Naive thymus-derived CD4-positive, alpha-beta T cell (primary cell): ENCODE data around the gene WDR27. TPM values are rescaled to one million over a fixed set of nuclear protein-coding genes. Genes with fewer than 3 reads are reported as not detected.

Source experiments
- ATAC-seq: fragments of 150-1000 bp; cut with Tn5 transposase; 2 replicates; pipeline ENCODE4 v1.10.0; 2021; ENCODE audit warnings: mild to moderate bottlenecking, moderate library complexity
- CTCF ChIA-PET: fragments of 350-600 bp; sonication (Branson Sonifier 250); formaldehyde crosslinking; loops from one replicate; lab custom pipeline; 2021; ENCODE audit warnings: antibody characterized with exemption; lab: Charles Lee
- POLR2A ChIA-PET: fragments of 350-600 bp; sonication (Branson Sonifier 250); formaldehyde crosslinking; loops from one replicate; lab custom pipeline; 2021; ENCODE audit warnings: antibody characterized with exemption, inconsistent platforms; lab: Charles Lee
- DNase-seq, 9 donors: peaks; one replicate each; pipeline versions ENCODE4 v3.0.0 to v3.0.0-alpha.2; 2020 to 2022; ENCODE audit warnings: mixed read lengths in 1 of 9
- H3K27ac ChIP-seq: one replicate; pipeline ENCODE4 v1.7.0; 2013; ENCODE audit warnings: mild to moderate bottlenecking, low read depth, low read length, moderate library complexity
- H3K27me3 ChIP-seq, 2 donors: one replicate each; pipeline ENCODE4 v1.7.0; 2013; ENCODE audit warnings: low read length in 2 of 2, mild to moderate bottlenecking in 2 of 2, moderate library complexity in 2 of 2; ENCODE audit not compliant: control insufficient read depth in 2 of 2, insufficient read depth in 2 of 2
- H3K36me3 ChIP-seq, 3 experiments: 1 replicate in 2 of 3; 2 replicates in 1 of 3; pipeline ENCODE4 v1.7.0; 2013; ENCODE audit warnings: low read length in 3 of 3, mild to moderate bottlenecking in 3 of 3, moderate library complexity in 1 of 3; ENCODE audit not compliant: insufficient read depth in 3 of 3, control insufficient read depth in 2 of 3
- H3K4me1 ChIP-seq, 2 donors: one replicate each; pipeline ENCODE4 v1.7.0; 2013; ENCODE audit warnings: low read length in 2 of 2, mild to moderate bottlenecking in 2 of 2, moderate library complexity in 1 of 2; ENCODE audit not compliant: control insufficient read depth in 2 of 2, insufficient read depth in 2 of 2
- H3K4me3 ChIP-seq: 2 replicates; pipeline ENCODE4 v1.7.0; 2013; ENCODE audit warnings: mild to moderate bottlenecking, low read length
- H3K9me3 ChIP-seq, 3 experiments: 1 replicate in 2 of 3; 2 replicates in 1 of 3; pipeline ENCODE4 v1.7.0; 2013; ENCODE audit warnings: low read length in 3 of 3; ENCODE audit not compliant: control insufficient read depth in 2 of 3
- H3K27ac Mint-ChIP-seq, 9 donors: one replicate each; pipeline ENCODE4 v1.8.0; 2020 to 2022; ENCODE audit warnings: mixed read lengths in 9 of 9, mild to moderate bottlenecking in 8 of 9, moderate library complexity in 5 of 9, inconsistent platforms in 2 of 9
- H3K27me3 Mint-ChIP-seq, 5 donors: one replicate each; pipeline ENCODE4 v1.8.0; 2021 to 2022; ENCODE audit warnings: mixed read lengths in 5 of 5, mild to moderate bottlenecking in 1 of 5
- H3K36me3 Mint-ChIP-seq, 5 donors: one replicate each; pipeline ENCODE4 v1.8.0; 2020 to 2022; ENCODE audit warnings: mixed read lengths in 5 of 5, mild to moderate bottlenecking in 3 of 5, inconsistent platforms in 1 of 5
- H3K4me1 Mint-ChIP-seq, 7 donors: one replicate each; pipeline ENCODE4 v1.8.0; 2020 to 2022; ENCODE audit warnings: mixed read lengths in 7 of 7, mild to moderate bottlenecking in 3 of 7, inconsistent platforms in 1 of 7
- H3K4me3 Mint-ChIP-seq, 10 donors: one replicate each; pipeline ENCODE4 v1.8.0; 2020 to 2022; ENCODE audit warnings: mild to moderate bottlenecking in 10 of 10, mixed read lengths in 10 of 10, moderate library complexity in 6 of 10, inconsistent platforms in 2 of 10
- H3K9me3 Mint-ChIP-seq, 11 donors: one replicate each; pipeline ENCODE4 v1.8.0; 2020 to 2022; ENCODE audit warnings: mixed read lengths in 11 of 11, mild to moderate bottlenecking in 4 of 11, inconsistent platforms in 1 of 11, moderate library complexity in 1 of 11
- intact Hi-C, 2 donors: fragments of 100-400 bp; cut with micrococcal nuclease; formaldehyde crosslinking; loops; one replicate each; pipeline ENCODE4 v1.15.1; 2023
- polyA plus RNA-seq, 2 donors: library from polyadenylated mRNA; unstranded; fragments of 300-500 nt; fragmentation: Illumina TruSeq; gene quantifications; one replicate each; pipeline ENCODE4 v1.2.3, GENCODE V29; 2021
- total RNA-seq, 6 experiments: library from RNA in 5 of 6; stranded (reverse) in 5 of 6; gene quantifications; 1 replicate in 5 of 6; 2 replicates in 1 of 6; pipeline ENCODE4 v1.2.3 and lab custom pipeline; 2021 to 2026

Gene WDR27
- total and polyA plus RNA-seq, 7 experiments from 2014 or later: 6.7 to 89.0 (median 36.0) TPM

DNA sequence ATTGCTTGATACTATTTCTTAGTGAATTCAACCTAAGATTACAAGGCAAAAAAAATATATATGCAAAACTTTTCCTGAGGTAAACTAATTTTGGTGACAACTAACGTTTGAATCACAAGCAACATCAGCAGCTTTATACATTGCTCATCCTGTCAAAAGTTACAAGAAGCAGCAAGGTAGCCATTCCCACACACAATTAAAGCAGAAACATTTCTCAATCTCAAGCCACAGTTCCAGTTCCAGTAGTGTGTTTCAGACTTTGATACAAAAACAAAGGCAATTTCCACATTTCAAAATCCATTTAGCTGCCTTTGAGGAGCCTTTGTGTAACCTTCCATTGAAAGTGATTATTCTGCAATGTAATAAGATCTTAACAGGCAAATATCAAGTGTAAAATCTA, 191.0 kb downstream of the WDR27 start:
- Mint-ChIP-seq H3K4me1 (no peaks in the 10 kb centered on the region), H3K36me3 (peaks cover 0 to 6% (median 3%) of the 10 kb centered on the region in 5 donors), H3K27ac (no peak overlapping the region), H3K27me3 (no peaks in the 10 kb centered on the region), H3K9me3 (peaks cover 0 to 16% (median 3%) of the 10 kb centered on the region in 11 donors), H3K4me3 (no peak overlapping the region)
- H3K4me3 ChIP-seq: no peak overlapping the region
- no peak for DNase-seq
- no peak overlapping the region for H3K27ac ChIP-seq
- H3K27me3 ChIP-seq: no peaks in the 10 kb centered on the region
- no peaks in the 10 kb centered on the region for H3K9me3 ChIP-seq
- ChIA-PET CTCF (no interaction called here), POLR2A (no interaction called here)
- no peak for ATAC-seq
- no peaks in the 10 kb centered on the region for H3K4me1 ChIP-seq
- intact Hi-C loops: no loop called here
- no peaks in the 10 kb centered on the region for H3K36me3 ChIP-seq

DNA sequence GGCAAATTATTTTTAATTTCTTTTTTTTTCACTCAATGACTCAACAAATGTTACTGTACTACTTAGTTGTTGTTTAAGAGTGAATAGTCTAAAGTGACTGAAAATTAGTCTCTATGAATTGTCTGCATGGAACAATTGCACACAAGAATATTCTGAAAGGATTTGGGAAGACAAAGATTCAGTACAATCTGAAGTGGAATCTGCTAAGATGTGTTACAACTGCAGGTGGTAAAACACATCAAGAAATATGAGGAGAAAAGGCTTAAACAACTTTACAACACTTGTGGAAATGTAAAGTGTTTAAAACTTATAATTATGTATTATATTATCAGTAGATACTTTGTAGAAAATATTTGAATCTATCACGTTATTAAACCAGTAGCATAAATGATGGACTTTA, 193.4 kb downstream of the WDR27 start:
- Mint-ChIP-seq H3K4me1 (no peaks in the 10 kb centered on the region), H3K27me3 (no peaks in the 10 kb centered on the region), H3K36me3 (peaks cover 0 to 6% (median 3%) of the 10 kb centered on the region in 5 donors), H3K9me3 (peaks cover 0 to 16% (median 3%) of the 10 kb centered on the region in 11 donors), H3K4me3 (no peak overlapping the region), H3K27ac (no peak overlapping the region)
- ATAC-seq (no peak), DNase-seq (no peak)
- Histone ChIP-seq H3K27me3 (no peaks in the 10 kb centered on the region), H3K4me3 (no peak overlapping the region), H3K36me3 (no peaks in the 10 kb centered on the region), H3K4me1 (no peaks in the 10 kb centered on the region), H3K9me3 (no peaks in the 10 kb centered on the region), H3K27ac (no peak overlapping the region)
- intact Hi-C loops: no loop called here
- ChIA-PET POLR2A (no interaction called here), CTCF (no interaction called here)

DNA sequence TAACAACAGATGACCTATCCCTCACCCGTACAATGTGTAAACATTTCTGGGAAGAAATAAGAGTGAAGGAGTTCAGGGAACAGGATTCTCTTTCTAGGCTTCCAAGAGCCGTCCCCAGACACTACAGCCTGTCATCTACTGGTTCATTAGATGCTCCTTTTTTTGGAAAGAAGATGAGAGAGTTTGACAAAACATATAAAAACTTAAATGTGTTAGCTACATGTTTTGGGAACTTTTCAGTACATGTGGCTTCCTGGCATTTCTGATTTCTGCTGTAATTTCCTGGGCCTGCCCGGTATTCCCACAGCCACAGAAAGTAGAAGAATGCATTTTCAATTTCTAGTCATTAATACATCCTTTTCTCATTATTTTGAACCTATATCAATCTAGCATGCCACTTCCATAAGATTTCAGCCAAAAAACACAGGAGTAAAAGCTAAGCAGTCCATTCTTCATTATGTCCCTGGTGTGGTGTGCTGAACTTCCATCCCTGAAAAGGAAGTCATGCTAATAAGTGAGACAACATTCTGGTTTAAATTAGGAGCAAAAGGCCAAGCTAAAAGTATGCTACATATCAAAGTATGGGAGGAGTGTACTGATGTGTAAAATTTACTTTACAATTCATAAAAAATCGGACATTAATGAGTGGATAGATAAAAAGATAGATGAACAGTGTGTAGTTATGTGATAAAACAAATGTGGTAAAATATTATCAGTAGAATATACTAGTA, 198.2 kb downstream of the WDR27 start:
- H3K36me3 Mint-ChIP-seq: peaks cover 0 to 20% (median 4%) of the 10 kb centered on the region in 5 donors
- H3K27ac Mint-ChIP-seq: no peak overlapping the region

DNA sequence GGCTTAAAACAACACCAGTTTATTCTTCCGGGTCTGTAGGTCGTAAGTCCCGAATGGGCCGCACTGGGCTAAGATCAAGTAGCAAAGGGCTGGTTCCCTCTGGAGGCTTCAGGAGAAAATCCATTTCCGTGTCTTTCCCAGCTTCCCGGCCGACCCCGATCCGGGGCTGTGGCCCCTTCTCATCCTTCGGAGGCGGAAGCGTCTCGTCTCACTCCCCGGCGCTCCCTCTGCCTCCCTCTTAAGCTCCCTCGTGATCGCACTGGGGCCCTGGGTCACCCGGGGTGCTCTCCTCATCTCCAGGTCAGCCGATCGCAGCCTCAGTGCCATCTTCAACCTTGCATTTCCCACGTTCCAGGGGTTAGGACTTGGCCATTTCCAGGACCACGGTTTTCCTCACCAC, 199.4 kb downstream of the WDR27 start:
- Histone ChIP-seq H3K4me1 (no peaks in the 10 kb centered on the region), H3K27me3 (no peaks in the 10 kb centered on the region), H3K4me3 (no peak overlapping the region), H3K36me3 (no peaks in the 10 kb centered on the region), H3K27ac (no peak overlapping the region), H3K9me3 (no peaks in the 10 kb centered on the region)
- H3K4me3 Mint-ChIP-seq: no peak overlapping the region
- CTCF ChIA-PET: no interaction called here
- no peaks in the 10 kb centered on the region for H3K4me1 Mint-ChIP-seq
- ATAC-seq (no peak), DNase-seq (no peak)
- H3K9me3 Mint-ChIP-seq: no peaks in the 10 kb centered on the region
- peaks cover 0 to 17% (median 0%) of the 10 kb centered on the region in 5 donors for H3K36me3 Mint-ChIP-seq
- H3K27me3 Mint-ChIP-seq: no peaks in the 10 kb centered on the region
- intact Hi-C loops: no loop called here
- POLR2A ChIA-PET: no interaction called here
- no peak overlapping the region for H3K27ac Mint-ChIP-seq

More for the DNA sequence above, 198.2 kb downstream of the WDR27 start:
- Histone ChIP-seq H3K27me3 (no peaks in the 10 kb centered on the region), H3K4me1 (no peaks in the 10 kb centered on the region), H3K9me3 (no peaks in the 10 kb centered on the region), H3K36me3 (no peaks in the 10 kb centered on the region), H3K4me3 (no peak overlapping the region), H3K27ac (no peak overlapping the region)
- Mint-ChIP-seq H3K4me3 (no peak overlapping the region), H3K9me3 (peaks cover 0 to 9% (median 3%) of the 10 kb centered on the region in 11 donors), H3K4me1 (no peaks in the 10 kb centered on the region), H3K27me3 (no peaks in the 10 kb centered on the region)
- no peak for DNase-seq
- POLR2A ChIA-PET: no interaction called here
- CTCF ChIA-PET: no interaction called here
- intact Hi-C loops: no loop called here
- ATAC-seq: no peak

DNA sequence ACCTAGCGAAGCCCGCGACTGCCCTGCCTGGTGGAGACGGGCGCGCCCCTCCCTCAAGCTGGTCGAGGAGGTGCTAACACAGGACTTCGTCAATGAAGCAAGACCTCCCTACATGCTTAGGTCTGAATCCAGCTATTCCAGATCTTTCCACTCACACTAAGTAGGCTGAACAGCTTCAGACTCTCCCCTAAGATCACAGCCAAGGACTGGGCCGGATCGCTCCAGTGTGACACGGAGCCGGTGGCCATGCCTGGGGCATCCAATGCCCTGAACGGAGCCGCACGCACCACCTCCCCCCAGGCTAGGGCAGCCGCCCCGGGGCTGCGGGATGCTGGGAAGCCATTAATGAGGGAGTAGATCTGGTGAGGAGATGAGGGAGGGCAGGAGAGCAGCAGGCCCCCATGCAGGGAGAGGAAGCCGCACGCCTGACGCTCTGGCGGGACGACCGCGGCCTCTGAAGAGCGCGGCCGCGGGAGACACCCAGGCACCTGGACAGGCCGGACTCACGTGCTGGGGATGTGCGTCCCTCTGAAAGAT, 200.0 kb downstream of the WDR27 start:
- Mint-ChIP-seq H3K36me3 (peaks cover 0 to 20% (median 0%) of the 10 kb centered on the region in 5 donors), H3K27me3 (peaks cover 0 to 4% (median 0%) of the 10 kb centered on the region in 5 donors), H3K27ac (no peak overlapping the region), H3K9me3 (no peaks in the 10 kb centered on the region), H3K4me3 (no peak overlapping the region), H3K4me1 (no peaks in the 10 kb centered on the region)
- no peaks in the 10 kb centered on the region for H3K27me3 ChIP-seq
- ATAC-seq (no peak), DNase-seq (no peak)
- H3K4me1 ChIP-seq: no peaks in the 10 kb centered on the region
- POLR2A ChIA-PET: no interaction called here
- CTCF ChIA-PET: no interaction called here
- H3K27ac ChIP-seq: no peak overlapping the region
- H3K4me3 ChIP-seq: no peak overlapping the region
- intact Hi-C loops: no loop called here
- no peaks in the 10 kb centered on the region for H3K36me3 ChIP-seq
- no peaks in the 10 kb centered on the region for H3K9me3 ChIP-seq

DNA sequence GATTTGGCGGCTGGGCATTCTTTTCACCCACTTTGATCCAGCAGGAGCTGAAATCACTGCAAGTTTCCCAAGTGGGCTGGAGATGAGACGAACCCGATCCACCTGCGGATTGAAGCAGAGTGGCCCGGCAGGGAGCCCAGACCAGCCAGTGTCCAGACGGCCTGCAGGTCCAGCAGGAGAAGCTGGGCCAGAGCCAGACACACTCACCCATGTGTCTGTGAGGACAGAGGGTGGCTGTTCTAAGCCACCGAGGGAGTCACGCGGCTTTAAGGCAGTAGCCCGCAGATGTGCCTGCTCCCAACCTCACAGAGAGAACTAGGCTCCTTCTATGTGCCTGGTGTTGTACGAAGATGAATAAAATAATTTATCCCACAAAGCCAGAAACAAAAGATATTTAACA, 200.7 kb downstream of the WDR27 start:
- H3K4me1 ChIP-seq: no peaks in the 10 kb centered on the region
- no peak overlapping the region for H3K4me3 Mint-ChIP-seq
- H3K9me3 Mint-ChIP-seq: no peaks in the 10 kb centered on the region
- peaks cover 0 to 25% (median 0%) of the 10 kb centered on the region in 5 donors for H3K36me3 Mint-ChIP-seq
- H3K27ac ChIP-seq: no peak overlapping the region
- POLR2A ChIA-PET: no interaction called here
- intact Hi-C loops: no loop called here
- ATAC-seq (no peak), DNase-seq (no peak)
- peaks cover 0 to 6% (median 0%) of the 10 kb centered on the region in 5 donors for H3K27me3 Mint-ChIP-seq
- H3K4me1 Mint-ChIP-seq: no peaks in the 10 kb centered on the region
- H3K27ac Mint-ChIP-seq: no peak overlapping the region
- H3K36me3 ChIP-seq: no peaks in the 10 kb centered on the region
- H3K9me3 ChIP-seq: no peaks in the 10 kb centered on the region
- no peak overlapping the region for H3K4me3 ChIP-seq
- no peaks in the 10 kb centered on the region for H3K27me3 ChIP-seq
- CTCF ChIA-PET: no interaction called here

DNA sequence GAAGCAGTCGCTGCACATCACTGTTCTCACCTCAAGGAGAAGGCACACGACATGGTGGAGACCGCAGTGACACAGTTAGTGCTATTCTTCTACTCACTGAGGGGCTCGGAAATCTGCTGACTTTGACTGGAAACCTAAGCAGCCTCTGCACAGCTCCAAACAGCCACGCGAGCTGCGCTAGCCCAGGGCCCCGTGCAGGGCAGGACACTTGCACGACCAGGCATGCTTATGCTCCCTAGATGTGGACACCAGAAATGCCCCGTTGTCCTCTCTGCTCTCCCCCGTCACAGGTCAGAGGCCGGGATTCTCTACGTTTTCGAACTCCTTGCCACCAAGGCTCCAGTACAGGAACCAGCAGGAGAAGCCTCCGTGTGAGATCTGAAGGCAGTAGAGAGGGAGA, 201.1 kb downstream of the WDR27 start:
- intact Hi-C loops: no loop called here
- POLR2A ChIA-PET: no interaction called here
- H3K4me3 Mint-ChIP-seq: no peak overlapping the region
- no peaks in the 10 kb centered on the region for H3K4me1 Mint-ChIP-seq
- CTCF ChIA-PET: no interaction called here
- H3K4me3 ChIP-seq: no peak overlapping the region
- no peaks in the 10 kb centered on the region for H3K4me1 ChIP-seq
- DNase-seq: no peak
- no peak overlapping the region for H3K27ac ChIP-seq
- no peaks in the 10 kb centered on the region for H3K36me3 ChIP-seq
- no peak for ATAC-seq
- H3K27me3 ChIP-seq: no peaks in the 10 kb centered on the region
- no peak overlapping the region for H3K27ac Mint-ChIP-seq
- H3K36me3 Mint-ChIP-seq: peaks cover 0 to 25% (median 0%) of the 10 kb centered on the region in 5 donors
- H3K9me3 Mint-ChIP-seq: no peaks in the 10 kb centered on the region
- H3K9me3 ChIP-seq: no peaks in the 10 kb centered on the region
- peaks cover 0 to 11% (median 0%) of the 10 kb centered on the region in 5 donors for H3K27me3 Mint-ChIP-seq
